ENCODE data around the gene FHOD1.

DNA sequence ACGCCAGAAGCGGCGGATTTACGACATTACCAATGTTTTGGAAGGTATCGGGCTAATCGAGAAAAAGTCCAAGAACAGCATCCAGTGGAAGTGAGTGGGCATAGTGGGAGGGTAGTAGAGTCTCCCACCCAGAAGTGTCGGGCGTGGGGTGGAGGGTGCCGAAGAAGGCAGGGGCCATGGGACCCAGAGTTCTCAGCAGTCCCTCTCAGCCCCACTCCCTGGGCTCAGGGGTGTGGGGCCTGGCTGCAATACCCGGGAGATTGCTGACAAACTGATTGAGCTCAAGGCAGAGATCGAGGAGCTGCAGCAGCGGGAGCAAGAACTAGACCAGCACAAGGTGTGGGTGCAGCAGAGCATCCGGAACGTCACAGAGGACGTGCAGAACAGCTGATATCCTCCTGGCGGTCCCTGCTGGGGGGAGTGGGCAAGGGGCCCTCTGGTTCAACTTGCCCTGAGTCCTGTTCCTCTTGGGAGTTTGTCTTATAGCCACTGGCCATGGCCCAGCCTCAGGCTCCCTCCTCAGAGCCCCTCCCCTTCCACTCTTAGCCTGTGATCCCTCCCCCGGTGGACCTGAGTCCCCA lies 54.4 kb downstream of the FHOD1 start:
- no peak for TF ChIP-seq POLR2A (IDR thresholded peaks at IDR 0.05)
- TF ChIP-seq, protein P1, sequence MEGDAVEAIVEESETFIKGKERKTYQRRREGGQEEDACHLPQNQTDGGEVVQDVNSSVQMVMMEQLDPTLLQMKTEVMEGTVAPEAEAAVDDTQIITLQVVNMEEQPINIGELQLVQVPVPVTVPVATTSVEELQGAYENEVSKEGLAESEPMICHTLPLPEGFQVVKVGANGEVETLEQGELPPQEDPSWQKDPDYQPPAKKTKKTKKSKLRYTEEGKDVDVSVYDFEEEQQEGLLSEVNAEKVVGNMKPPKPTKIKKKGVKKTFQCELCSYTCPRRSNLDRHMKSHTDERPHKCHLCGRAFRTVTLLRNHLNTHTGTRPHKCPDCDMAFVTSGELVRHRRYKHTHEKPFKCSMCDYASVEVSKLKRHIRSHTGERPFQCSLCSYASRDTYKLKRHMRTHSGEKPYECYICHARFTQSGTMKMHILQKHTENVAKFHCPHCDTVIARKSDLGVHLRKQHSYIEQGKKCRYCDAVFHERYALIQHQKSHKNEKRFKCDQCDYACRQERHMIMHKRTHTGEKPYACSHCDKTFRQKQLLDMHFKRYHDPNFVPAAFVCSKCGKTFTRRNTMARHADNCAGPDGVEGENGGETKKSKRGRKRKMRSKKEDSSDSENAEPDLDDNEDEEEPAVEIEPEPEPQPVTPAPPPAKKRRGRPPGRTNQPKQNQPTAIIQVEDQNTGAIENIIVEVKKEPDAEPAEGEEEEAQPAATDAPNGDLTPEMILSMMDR (IDR thresholded peaks at IDR 0.05) = no peak
- no peak for TF ChIP-seq EP300 (IDR thresholded peaks at IDR 0.05)

Data from gastroesophageal sphincter (tissue), 3 donors.